DLD1 (cell line): ENCODE results near the gene ADCY2.

Experiments used
- in situ Hi-C: cut with HindIII; loops from 2 replicates; pipeline ENCODE4 v1.10.0; 2017; ENCODE audit warnings: low sequenced_read_pairs

Gene ADCY2

GRCh38 chr5:7495131-7495517 lies 99.2 kb downstream of the ADCY2 start:
- in situ Hi-C loops: no loop called here

DNA sequence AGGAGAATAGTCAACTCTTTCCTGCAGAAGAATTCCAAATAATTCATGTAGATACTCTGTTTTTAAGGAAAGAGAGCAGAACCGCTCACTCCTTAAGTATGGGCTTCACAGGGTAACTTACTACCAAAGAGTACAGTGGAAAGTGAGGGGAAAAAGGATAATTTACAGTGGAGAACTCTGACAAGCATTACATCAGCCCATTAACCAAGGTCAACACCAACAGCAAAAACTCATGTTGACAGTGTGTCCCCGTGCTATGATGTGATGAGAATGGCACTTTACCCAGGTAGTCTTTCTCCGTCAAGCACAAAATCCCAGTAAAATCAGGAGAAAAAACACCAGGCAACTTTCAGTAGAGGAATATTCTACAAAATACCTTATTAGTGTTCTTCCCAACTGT lies 104.3 kb downstream of the ADCY2 start:
- in situ Hi-C loops: no loop called here

DNA sequence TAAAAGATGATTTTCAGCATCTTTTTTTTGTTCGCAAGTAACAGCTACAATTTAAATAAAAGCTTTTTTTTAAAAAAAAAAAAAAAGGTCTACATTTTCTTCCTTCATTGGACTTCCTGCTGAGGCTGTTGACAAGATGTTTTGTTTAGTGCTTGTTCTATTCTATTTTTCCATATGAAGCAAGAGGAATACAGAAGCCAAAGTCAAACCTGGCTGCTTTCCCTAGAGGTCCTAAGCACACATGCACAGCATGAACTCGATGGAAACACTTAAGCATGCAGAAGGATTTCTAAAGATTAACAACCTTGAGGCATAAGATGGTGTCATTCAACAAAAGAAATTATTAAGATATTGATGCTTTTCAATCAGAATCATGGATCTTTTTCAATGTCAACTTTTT lies 105.1 kb downstream of the ADCY2 start:
- in situ Hi-C loops: no loop called here

DNA sequence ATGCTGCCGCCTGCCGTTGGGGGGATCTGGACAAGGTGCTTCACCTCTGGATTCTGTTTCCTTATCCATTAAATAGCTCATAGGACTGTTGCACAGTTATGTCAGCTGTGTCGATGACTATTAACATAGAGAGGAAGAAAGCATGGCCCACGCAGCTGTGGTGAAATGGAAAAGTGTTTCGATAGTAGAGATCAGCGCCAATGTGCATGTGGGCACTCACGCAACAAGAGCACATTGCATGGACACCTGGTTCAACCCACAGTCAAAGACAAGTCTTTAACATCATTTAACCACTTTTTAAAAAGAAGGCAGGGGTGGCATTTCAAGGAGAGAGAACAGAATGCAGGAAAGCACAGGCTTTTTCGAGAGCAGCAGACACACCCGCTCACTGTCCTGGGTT lies 107.6 kb downstream of the ADCY2 start:
- in situ Hi-C loops: no loop called here

GRCh38 chr5:7515284-7515914 lies 119.5 kb downstream of the ADCY2 start:
- in situ Hi-C loops: no loop called here

DNA sequence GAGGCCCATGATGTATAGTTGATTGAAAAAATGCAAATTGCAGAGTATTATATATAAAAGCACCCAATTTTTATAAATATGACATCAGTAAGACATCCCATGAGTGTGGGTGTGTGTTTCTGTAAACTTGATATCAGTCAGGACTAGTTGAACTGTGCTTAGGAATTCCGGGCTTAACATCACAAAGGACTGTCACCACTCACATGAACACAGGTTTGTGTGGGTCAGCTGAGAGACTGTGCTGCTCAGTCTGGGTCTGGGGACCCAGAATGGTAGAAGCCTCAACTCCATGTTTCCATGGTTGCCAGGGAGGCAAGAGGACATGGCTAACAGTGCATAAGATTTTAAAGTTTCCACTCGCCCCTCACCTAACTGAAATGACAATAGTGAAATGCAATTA lies 120.3 kb downstream of the ADCY2 start:
- in situ Hi-C loops: no loop called here

- in situ Hi-C loops: no loop called here
Observed at GRCh38 chr5:7517006-7517405, 121.1 kb downstream of the ADCY2 start.

DNA sequence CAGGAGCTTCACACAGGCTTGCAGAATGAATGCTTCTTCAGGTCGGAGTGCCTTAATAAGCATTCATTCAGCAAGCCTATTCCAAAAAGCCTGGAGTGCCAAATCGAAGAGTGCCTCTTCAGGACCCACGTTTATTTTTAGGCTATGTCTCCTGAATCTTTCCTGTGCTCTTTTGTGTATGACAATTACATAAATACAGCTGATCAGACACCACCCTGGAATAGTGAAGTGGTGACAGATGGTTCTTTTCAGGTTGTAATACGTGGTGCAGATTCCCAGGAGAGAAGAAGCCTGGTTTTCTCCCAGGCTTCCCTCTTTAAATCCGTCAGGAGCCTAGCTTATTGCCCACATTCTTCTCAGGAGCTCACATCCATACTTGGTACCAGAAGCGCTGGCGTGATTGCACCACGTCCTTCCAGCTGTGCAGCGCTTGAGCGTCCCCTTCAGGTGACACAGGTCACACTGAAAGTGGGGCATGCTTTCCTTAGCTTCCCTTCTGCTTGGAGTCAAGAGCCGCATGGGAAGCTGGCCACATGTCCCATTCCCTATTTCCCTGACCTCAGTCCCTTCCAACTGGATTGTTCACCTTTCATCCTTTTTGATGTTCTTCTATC lies 123.1 kb downstream of the ADCY2 start:
- in situ Hi-C loops: no loop called here

DNA sequence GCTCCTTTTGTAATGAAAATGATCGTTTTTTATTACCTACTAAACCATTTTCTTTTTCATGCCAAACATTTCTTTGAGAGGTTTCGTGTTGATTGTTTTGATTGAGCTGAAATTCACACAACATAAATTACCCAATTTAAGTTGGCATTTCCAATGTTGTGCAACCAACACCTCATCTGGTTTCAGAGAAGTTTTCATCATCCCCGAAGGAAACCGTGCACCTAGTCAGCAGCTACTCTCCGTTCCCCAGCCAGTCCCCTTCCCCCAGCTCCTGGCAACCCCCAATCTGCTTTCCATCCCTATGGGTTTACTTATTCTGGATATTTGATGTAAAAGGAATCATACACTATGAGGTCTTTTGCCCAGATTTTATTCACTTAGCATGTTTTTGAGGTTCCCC lies 123.6 kb downstream of the ADCY2 start:
- in situ Hi-C loops: no loop called here

DNA sequence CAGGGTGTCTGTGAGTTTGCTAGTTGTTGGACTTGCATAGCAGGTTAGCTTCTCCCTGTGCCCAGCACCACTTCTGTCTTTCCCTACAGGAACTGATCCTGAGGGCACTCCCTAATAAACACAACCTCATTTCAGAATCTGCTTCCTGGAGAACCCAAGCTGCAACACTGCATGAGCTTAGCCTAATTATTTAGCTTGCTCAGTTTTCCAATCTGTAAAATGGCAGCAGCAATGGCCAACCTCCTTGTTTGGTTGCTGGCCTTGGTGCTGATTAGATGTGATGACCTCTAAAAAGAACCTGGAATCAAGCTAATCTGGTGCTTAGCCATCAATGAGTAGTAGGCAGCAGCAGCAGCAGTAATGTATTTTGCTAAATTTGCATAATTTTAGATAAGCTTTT lies 133.9 kb downstream of the ADCY2 start:
- in situ Hi-C loops: no loop called here

- in situ Hi-C loops: no loop called here
Observed at GRCh38 chr5:7533941-7534340, 138.0 kb downstream of the ADCY2 start.

DNA sequence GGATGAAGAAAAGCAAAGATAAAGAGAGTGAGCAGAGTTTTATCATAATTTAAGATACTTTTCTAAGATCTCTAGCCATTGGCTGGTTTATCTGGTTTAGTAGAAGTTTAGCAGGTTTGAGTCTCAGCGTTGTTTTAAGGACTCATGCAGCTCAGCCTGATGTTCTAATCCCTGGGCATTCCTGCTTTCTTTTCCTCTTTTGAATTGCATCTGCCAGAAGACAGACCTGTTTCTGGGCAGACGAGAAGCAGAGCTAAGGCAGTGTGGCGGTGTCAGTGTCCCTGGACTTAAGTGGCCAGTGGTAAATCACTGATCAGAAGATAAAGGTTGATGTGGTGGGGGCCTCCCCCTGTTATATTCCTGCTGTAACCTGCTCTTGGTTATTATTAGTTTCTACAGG lies 138.6 kb downstream of the ADCY2 start:
- in situ Hi-C loops: no loop called here

DNA sequence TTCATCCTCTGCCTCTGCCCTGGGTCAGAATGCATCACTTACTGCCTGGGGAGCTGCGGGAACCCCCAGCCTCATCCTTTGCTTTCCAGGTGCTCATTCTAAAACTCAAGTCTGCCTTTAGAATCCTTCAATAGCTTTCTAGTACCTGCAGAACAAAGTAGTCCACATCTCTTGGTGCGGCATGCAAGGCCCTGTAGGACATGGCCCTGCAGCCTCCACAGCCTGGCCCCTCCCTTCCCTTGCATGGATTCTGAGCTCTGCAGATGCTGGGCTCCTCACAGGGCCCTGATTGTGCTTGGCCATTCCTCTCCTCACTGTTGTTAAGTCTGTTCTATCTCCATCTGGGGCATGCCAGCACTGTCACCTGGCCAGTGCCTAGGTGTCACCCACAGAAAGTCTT lies 141.6 kb downstream of the ADCY2 start:
- in situ Hi-C loops: no loop called here

DNA sequence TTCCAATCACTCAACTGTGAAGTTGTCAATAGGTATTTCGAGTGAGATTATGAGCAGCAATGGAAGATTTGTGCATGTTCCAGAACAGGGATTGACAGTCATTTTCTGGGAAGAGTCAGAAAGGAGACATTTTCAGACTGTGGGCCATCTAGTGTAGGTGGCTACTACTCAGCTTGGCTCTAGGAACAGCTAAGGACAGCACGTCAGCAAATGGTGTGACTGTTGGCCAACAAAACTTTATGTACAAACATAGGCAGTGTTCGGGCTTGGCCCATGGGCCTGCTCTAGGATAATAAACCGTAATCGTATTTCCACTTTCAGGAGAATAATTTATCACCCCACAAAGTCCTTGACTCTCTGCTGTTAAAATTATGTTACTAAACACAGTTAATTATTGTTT lies 143.6 kb downstream of the ADCY2 start:
- in situ Hi-C loops: no loop called here

- in situ Hi-C loops: no loop called here
Observed at GRCh38 chr5:7540736-7541485, 145.0 kb downstream of the ADCY2 start.

GRCh38 chr5:7541898-7542297 lies 146.0 kb downstream of the ADCY2 start:
- in situ Hi-C loops: no loop called here

DNA sequence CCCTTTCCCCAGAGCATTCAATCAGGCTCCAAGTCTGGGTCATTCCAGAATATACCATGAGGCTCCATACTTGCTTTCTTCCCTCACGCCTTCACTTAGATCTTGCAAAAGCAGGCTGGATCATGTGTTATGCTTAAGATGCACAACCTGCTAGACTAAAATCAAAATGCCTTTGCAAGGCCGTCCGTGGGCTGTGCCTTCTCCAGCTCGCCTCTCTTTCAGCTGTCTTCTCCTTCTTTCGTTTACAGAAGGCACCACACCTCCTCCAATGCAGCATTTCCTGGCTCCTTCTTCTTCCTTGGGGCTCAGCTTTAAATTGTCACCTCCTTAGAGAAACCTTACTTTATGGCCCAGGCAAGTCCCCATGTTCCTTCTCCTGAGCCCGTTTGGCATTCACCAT lies 150.6 kb downstream of the ADCY2 start:
- in situ Hi-C loops: no loop called here

GRCh38 chr5:7548596-7548995 lies 152.7 kb downstream of the ADCY2 start:
- in situ Hi-C loops: no loop called here

- in situ Hi-C loops: no loop called here
Observed at GRCh38 chr5:7565559-7565958, 169.6 kb downstream of the ADCY2 start.

DNA sequence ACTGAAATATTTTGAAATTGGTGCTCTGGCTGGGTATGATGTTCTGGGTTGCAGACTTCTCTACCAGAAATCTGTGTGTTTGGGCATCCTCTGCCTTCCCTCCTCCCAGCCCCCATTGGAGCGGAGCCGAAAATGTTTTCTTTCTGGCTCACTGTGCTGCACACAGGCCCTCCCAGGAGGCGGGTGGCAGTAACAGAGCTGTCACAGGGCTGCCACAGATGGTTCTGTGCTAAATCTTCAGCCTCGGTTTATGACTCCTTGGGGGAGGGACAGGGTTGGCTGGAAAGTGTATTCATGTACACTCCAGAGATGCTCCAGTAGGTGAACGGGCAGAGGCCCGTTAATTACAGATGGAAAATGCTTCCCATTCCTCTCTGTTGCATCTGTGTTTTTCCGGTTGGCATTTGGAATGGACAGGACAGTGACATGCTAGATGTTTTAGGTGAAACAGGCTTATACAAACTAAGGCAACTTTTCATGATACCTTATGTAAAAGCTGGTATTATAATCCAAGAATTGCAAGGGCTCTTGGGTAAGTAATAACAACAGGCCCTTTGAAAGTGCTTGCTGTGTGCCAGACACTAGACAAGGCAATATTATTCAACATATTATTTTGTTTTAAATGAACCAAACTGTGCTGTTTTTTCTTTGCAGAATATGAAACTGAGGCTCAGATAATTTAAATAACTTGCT lies 180.2 kb downstream of the ADCY2 start:
- in situ Hi-C loops: no loop called here

- in situ Hi-C loops: no loop called here
Observed at GRCh38 chr5:7577381-7577780, 181.4 kb downstream of the ADCY2 start.

DNA sequence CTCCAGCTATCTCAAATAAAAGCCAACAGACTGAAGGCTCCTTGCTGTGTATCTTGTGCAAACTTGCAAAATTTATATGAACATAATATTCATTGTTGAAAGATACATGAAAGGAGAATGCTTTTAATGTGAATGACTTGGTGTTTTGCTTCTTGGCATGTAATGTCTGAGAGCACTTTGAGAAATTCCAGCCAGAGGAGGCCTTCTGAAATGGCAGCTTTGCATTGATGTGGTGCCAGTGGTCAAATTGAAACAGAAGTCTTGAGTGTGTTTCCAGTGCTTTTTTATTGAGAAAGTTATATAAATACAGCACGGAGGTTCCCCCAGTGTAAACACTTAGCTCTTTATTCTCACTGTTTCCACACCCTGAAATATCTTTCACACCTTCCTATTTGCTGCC lies 182.1 kb downstream of the ADCY2 start:
- in situ Hi-C loops: no loop called here
